Effector memory CD4-positive, alpha-beta T cell (primary cell): ENCODE measurements around the gene RAB14.

Experiments used
- DNase-seq, 3 donors: peaks; one replicate each; pipeline ENCODE4 v3.0.0-alpha.2; 2020
- H3K27ac ChIP-seq: 2 replicates; pipeline ENCODE4 v1.7.0; 2013; ENCODE audit warnings: mild to moderate bottlenecking, low read length, moderate library complexity; ENCODE audit not compliant: insufficient read depth, poor library complexity, severe bottlenecking
- H3K27me3 ChIP-seq: replicated peaks from 2 replicates; pipeline ENCODE4 v1.7.0; 2013; ENCODE audit warnings: mild to moderate bottlenecking, low read length; ENCODE audit not compliant: insufficient read depth, control insufficient read depth, poor library complexity, severe bottlenecking
- H3K36me3 ChIP-seq: 2 replicates; pipeline ENCODE4 v1.7.0; 2013; ENCODE audit warnings: mild to moderate bottlenecking, low read length, moderate library complexity; ENCODE audit not compliant: control insufficient read depth, insufficient read depth
- H3K4me1 ChIP-seq: 2 replicates; pipeline ENCODE4 v1.7.0; 2013; ENCODE audit warnings: low read length, mild to moderate bottlenecking; ENCODE audit not compliant: control insufficient read depth, insufficient read depth, poor library complexity, severe bottlenecking
- H3K4me3 ChIP-seq: 2 replicates; pipeline ENCODE4 v1.7.0; 2013; ENCODE audit warnings: low read length, low read depth, mild to moderate bottlenecking; ENCODE audit not compliant: insufficient read depth, poor library complexity, severe bottlenecking
- H3K9me3 ChIP-seq: 2 replicates; pipeline ENCODE4 v1.7.0; 2013; ENCODE audit warnings: mild to moderate bottlenecking, low read length, moderate library complexity; ENCODE audit not compliant: control insufficient read depth

RAB14 gene

DNA sequence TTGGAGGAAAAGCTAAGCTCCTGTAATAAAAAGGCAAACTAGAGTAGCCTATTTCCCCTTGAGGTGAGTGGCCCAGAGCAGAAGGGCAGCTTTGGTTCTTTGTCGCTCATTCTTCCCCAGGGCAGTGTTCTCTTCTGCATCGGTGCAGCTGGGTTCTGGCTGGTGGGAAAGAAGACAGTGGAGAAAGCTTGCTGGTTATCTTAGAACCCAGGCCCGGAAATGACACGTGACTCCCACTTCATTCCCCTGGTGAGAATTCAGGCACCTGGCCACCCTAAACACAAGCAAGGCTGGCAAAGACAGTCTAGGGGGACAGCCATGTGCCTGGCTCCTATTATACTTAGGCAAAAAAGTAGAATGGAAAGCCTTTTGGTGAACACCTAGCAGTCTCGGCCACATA is 33.8 kb upstream of the RAB14 start:
- no peak for DNase-seq
- H3K4me3 ChIP-seq: no peak overlapping the region
- H3K9me3 ChIP-seq: no peaks in the 10 kb centered on the region
- no peak overlapping the region for H3K27ac ChIP-seq
- no peaks in the 10 kb centered on the region for H3K4me1 ChIP-seq
- no peaks in the 10 kb centered on the region for H3K36me3 ChIP-seq
- no peaks in the 10 kb centered on the region for H3K27me3 ChIP-seq

DNA sequence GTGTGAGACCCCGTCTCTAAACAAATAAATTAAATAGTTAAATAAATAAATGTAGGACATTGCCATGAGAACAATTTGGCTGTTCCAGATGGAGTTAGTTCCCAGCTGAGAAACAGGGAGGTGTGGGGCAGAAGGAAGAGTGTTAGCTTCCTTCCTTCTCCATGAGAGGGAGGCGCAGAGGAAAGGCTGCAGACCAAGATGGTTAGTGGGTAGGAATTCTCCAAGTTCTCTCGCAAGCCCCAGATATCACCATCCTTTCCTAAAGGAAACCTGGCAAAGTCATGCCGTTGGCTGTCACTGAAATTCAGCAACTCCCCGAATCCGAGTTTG is 33.1 kb upstream of the RAB14 start:
- Histone ChIP-seq H3K27me3 (no peaks in the 10 kb centered on the region), H3K36me3 (no peaks in the 10 kb centered on the region), H3K9me3 (no peaks in the 10 kb centered on the region), H3K4me1 (no peaks in the 10 kb centered on the region), H3K4me3 (no peak overlapping the region), H3K27ac (no peak overlapping the region)
- no peak for DNase-seq

DNA sequence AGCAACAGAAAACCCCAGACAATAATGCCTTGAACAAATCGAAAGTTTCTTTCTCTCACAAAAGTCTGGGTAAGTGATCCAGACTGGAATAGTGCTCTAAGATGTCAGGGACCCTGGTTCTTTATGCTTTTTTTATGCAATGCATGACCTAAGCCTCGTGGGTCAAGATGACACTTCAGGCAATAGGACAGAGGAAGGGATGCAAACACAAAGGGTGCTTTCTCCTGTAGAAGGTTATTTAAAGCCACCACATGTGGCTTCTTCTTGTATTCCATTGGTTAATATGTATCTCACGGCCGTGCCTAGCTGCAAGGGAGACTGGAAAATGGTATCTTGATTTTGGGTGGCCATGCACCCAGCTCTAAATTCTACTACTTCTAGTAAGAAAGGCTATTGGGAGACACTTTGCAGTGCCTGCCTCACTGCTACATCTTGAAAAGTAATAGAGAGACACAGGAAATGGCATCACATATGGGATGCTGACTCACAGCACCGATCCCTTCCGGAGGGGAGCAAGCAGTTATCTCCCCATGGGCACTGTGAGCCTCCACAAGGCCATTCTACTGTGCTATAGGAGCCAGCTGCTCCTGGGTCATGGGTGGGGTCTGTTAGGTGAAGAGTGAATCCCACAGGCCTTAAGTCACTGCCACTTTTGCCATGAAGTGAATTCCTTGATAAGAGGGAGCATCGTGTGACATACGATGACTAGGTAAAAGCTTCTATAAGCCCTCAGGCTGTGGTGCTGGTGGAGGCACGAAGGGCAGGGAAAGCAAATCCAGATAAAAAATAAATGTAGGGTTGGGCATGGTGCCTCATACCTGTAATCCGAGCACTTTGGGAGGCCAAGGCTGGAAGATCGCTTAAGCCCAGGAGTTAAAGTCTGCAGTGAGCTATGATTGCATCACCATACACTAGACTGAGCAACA is 32.5 kb upstream of the RAB14 start:
- H3K36me3 ChIP-seq: no peaks in the 10 kb centered on the region
- H3K4me3 ChIP-seq: no peak overlapping the region
- no peak overlapping the region for H3K27ac ChIP-seq
- no peaks in the 10 kb centered on the region for H3K4me1 ChIP-seq
- no peak for DNase-seq
- no peaks in the 10 kb centered on the region for H3K9me3 ChIP-seq
- no peaks in the 10 kb centered on the region for H3K27me3 ChIP-seq

DNA sequence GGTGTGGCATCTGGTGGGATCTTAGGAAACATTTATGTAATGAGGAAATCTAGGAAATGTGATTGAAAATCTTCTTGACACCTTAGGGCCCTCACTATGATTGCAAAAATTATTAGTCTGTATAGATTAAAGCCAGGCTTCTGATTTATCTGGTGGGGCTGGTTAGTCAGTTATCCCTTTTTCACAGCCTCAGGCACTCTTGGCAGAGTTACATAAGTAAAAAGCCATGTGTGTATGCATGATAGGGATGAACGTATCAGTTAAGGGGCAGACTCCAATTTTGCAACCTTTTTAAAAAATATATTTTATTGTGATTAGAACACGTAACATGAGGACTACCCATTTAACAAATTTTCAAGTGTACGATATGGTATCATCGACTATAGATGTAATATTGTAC is 30.6 kb upstream of the RAB14 start:
- Histone ChIP-seq H3K27me3 (no peaks in the 10 kb centered on the region), H3K27ac (no peak overlapping the region), H3K9me3 (no peaks in the 10 kb centered on the region), H3K4me3 (no peak overlapping the region), H3K4me1 (no peaks in the 10 kb centered on the region), H3K36me3 (no peaks in the 10 kb centered on the region)
- DNase-seq: no peak

DNA sequence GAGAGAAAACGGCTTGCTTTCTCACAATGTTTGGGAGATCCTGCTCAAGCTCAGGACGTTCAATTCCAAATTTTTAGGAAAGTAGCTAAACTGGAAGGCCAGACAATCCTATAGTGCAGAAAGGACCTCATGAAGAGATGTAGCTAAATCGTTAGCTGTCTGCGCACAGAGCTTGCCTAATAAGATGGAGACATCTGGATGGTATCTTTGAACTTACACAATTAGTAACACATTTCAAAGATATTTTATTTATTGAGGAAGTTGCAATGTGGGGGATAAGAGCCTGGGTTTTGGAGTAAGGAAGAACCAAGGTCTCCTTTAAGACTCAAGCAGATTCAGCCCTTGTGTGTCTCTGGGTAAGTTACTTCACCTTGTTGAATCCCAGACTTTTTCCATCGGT is 28.6 kb upstream of the RAB14 start:
- Histone ChIP-seq H3K9me3 (no peaks in the 10 kb centered on the region), H3K4me1 (no peaks in the 10 kb centered on the region), H3K36me3 (no peaks in the 10 kb centered on the region), H3K4me3 (no peak overlapping the region), H3K27me3 (no peaks in the 10 kb centered on the region), H3K27ac (no peak overlapping the region)
- DNase-seq: no peak

DNA sequence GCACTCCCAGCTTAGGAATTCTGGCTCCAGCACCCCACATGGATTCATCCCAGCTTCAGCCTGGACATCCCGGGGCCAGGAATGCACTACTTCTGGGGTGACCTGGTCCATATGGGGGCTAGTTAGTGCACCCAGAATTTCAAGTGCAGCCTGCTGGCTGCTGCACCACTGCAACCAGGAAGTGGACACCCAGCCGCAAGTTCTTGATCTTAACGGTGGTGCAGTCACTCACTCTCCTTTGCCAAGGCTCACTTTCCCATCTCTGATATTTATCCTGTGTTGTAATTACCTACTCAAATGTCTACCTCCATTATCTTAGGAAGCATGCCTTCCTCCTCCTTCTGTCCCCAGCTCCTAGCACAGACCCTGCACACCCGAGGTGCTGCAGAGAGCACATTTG is 26.2 kb upstream of the RAB14 start:
- Histone ChIP-seq H3K27ac (no peak overlapping the region), H3K9me3 (no peaks in the 10 kb centered on the region), H3K4me1 (no peaks in the 10 kb centered on the region), H3K36me3 (no peaks in the 10 kb centered on the region), H3K27me3 (no peaks in the 10 kb centered on the region), H3K4me3 (no peak overlapping the region)
- DNase-seq: no peak

DNA sequence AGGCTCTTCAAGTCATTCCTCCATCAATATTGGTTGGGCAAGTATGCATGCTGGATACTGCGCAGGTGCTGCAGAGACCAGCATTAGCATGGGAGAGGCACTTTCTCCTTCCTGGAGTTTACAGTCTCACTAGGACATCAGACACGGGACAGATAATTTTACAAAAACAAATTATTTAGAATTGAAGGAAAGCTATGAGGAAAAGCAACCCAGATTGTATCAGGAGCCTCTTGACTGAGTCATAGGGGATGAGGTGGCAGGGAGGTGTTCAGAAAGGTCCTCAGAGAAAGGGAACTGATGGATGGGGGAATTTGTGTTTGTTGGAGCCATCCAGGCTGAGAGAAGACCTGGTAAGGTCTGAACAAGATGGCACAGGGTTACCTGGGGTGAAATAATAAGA is 24.5 kb upstream of the RAB14 start:
- no peak overlapping the region for H3K27ac ChIP-seq

DNA sequence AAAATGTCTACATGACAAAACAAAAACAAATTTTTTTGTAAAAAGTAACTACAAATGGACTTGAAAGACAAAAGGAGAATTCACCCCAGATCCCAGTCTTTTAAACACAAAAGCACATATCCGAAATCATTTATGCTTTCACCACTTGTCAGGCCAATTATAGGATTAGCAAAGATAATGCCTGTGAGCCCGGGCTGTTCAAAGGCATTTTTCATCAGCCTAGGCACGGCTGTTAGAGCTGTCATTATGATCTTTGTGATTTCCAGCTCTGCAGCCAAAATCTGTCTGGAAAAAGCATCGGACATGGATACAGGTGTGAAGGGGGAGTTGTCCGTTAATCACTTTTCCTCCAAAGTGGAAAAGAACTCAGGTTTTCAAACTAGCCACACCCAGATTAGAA is 23.6 kb upstream of the RAB14 start:
- H3K4me3 ChIP-seq: no peak overlapping the region
- H3K4me1 ChIP-seq: no peaks in the 10 kb centered on the region
- H3K9me3 ChIP-seq: no peaks in the 10 kb centered on the region
- H3K27me3 ChIP-seq: no peaks in the 10 kb centered on the region
- H3K27ac ChIP-seq: no peak overlapping the region
- DNase-seq: no peak
- H3K36me3 ChIP-seq: no peaks in the 10 kb centered on the region

More for the DNA sequence above, 24.5 kb upstream of the RAB14 start:
- no peaks in the 10 kb centered on the region for H3K36me3 ChIP-seq
- no peaks in the 10 kb centered on the region for H3K27me3 ChIP-seq
- no peaks in the 10 kb centered on the region for H3K4me1 ChIP-seq
- DNase-seq: no peak
- H3K4me3 ChIP-seq: no peak overlapping the region
- no peaks in the 10 kb centered on the region for H3K9me3 ChIP-seq

DNA sequence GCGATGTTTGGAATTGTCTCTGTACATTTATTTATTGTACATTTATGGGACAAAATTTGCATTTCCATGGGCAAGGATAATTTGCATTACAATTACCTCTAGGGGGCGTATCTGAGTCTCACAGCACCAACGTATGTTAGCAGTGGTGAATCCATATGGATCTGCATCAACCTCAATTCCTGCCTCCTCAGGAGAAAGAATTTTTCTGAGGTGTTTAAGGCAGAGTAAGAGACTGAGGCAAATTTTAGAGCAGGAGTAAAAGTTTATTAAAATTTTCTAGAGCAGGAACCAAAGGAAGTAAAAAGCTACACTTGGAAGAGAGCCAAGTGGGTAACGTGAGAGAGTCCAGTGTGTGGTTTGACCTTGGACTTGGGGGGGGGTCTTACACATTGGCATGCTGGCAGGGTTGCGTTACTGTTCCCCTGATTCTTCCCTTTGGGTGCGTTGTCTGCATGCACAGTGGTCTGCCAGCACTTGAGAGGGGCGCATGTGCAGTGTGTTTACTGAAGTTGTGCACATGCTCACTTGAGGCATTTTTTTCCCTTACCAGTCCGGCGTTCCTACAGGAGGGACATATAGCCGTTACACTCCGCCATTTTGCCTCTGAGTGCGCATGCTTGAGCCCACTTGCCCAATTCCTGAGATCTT is 21.0 kb upstream of the RAB14 start:
- Histone ChIP-seq H3K27me3 (no peaks in the 10 kb centered on the region), H3K9me3 (no peaks in the 10 kb centered on the region), H3K4me3 (no peak overlapping the region), H3K4me1 (no peaks in the 10 kb centered on the region), H3K27ac (no peak overlapping the region), H3K36me3 (no peaks in the 10 kb centered on the region)
- DNase-seq: no peak

DNA sequence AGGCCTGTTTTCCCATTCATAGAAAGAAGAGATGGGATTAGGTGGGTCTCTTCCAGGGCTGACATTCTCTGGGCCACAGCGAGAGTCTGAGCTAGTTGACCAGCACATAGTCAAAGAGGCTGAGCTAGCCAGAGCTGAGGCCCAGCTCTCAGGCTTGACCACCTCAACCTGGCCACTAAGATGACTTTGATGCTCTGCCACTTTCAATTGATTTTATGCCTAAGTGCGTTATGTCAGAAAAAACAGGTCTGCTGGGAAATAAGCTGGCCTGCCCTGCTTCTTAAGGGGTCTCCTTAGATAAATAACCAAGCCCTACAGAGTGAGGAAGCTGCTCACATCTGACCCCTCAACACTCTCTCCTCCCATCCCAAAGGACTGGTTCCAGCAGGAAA is 20.0 kb upstream of the RAB14 start:
- H3K4me1 ChIP-seq: no peaks in the 10 kb centered on the region
- H3K27ac ChIP-seq: no peak overlapping the region
- no peaks in the 10 kb centered on the region for H3K36me3 ChIP-seq
- H3K27me3 ChIP-seq: no peaks in the 10 kb centered on the region
- no peaks in the 10 kb centered on the region for H3K9me3 ChIP-seq
- H3K4me3 ChIP-seq: no peak overlapping the region
- no peak for DNase-seq
